NCI-H345 treated with DMSO at 0.1 percent for 48 hours (cell line): ENCODE results near the gene NR2C1.
"Not testable (repeated sequence)": the region's sequence is repeated elsewhere in the genome, so short reads cannot be mapped to it uniquely, and the experiment has no call there.

Experiments used
- DNase-seq: peaks from one replicate; lab custom pipeline; 2025; ENCODE audit not compliant: unreplicated experiment; lab: John Stamatoyannopoulos, UW

The NR2C1 gene

DNA sequence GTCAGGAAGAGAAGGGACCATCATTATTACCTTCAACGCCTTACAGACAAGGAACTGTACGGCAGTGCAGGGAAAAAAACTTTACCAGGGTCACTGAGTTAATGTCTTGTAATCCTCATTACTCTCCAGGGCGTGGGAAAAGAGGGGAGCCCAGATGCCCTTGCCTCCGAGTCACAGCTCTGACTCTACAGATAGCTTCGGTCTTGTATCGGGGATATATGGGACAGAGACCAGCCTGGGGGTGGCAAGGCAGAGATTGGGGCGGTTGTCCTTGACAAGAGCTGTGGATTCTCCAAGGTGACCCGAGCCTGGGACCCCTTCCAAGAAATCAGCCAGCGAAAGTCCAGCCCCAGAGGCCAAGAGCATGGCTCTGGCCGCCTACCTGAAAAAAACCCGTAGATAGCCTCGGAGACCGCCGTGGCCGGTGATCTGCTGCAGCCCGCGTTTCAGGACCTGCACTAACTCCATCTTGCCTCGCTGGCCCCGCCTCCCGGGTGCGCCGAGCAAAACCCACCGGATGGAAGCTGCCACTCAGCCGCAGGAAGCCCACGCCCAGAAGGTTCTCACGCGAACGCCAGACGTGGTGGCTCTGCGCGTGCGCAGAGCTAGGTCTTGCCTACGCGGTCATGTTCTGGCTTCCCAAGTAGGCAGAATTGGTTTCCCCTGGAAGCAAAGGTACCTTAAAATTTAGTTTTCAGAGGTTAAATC is 70.1 kb downstream of the NR2C1 start, which contains the start of gene NDUFA12:
Gene NDUFA12 (minus strand): TSS at position 485 of the 708 bp plus-strand sequence. CDS start 17 bp downstream, at position 468.
- peak; percentile 89 for DNase-seq

DNA sequence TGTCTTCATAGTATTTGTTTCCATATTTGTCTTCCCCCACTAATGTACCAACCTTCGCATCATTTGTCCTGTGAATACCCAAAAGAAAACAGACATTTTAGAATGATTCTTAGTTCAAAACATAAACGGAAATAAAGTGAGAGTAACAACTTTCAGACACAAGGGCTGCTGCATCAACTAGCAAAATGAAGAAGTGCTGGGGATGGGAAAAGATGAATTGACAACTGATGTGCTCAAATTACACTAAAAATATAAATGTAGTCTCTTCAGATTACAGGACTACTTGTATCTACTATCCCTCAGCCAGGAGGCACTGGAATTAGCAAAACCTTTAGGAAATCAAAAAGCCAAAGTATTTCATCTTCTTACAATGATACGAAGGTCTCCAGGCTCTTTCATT is 70.7 kb downstream of the NR2C1 start:
- no peak for DNase-seq

DNA sequence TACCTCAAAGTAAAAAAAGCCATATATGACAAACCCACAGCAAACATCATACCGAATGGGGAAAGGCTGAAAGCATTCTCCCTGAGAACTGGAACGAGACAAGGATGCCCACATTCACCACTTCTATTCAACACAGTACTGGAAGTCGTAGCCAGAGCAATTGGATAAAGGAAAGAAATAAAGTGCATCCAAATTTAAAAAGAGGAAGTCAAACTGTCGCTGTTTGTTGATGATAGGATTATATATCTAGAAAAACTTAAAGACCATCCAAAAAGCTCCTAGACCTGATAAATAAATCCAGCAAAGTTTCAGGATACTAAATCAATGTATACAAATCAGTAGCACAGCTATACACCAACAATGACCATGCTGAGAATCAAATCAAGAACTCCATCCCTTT is 75.1 kb downstream of the NR2C1 start:
- DNase-seq = no peak

DNA sequence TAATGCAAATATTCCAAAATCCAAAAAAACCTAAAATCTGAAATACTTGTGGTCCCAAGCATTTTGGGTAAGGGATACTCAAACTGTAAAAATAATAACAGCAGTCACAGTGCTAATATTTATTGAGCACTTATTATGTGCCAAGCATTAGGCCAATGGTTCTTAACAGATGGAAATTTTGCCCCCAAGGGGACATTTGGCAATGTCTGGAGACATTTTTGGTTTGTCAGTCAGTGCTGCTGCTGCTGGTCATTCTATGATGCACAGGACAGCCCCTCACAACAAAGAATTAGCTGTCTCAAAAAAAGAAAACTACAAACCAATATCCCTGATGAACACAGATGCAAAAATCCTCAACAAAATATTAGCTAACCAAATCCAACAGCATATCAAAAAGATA is 75.7 kb downstream of the NR2C1 start:
- no peak for DNase-seq

DNA sequence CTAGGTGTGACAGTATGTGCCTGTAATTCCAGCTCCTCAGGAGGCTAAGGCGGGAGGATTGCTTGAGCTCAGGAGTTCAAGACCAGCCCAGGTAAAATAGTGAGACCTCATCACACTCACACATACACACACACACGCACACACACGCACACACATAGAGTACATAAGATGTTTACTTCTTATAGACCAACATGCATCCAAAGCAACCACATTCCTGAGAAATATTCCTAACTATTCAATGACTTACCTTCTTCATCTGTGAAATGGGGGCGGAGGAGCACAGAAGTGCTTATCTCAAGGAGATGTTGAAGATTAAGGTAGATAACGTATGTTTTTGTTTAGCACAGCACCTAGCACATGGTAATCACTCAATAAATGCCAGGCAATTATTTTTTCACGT is 76.4 kb downstream of the NR2C1 start:
- no peak for DNase-seq

DNA sequence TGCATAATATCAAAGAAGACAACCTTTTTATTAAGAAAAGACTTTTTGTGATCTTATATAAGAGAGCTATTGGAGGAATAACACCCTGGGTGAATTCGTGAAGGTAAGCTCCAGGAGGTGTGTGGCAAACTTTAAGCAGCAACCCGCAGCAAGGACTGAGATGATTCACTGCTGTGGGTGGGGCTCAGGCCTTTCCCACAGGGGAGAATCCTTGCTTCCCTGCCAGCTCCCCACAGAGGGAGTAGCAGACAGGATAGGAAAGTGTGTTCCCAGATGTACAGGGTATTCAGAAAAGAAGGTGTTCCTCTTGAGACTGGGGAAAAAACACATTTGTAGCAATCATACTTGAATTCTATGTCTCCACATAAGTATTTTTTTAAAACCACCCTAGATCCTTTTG is 79.1 kb downstream of the NR2C1 start:
- DNase-seq = no peak

DNA sequence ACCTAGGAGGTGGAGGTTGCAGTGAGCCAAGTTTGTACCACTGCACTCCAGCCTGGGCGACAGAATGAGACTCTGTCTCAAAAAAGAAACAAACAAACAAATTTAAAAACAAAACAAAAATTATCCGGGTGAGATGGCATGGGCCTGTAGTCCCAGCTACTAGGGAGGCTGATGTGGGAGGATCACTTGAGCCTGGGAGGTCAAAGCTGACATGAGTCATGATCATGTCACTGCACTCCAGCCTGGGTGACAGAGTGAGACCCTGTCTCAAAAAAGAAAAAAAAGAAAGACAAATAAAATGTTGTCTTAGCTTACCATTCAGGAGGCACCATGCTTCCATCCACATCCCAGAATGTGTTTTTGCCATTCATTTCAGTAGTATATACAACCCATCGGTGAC is 79.6 kb downstream of the NR2C1 start:
- DNase-seq = not testable (repeated sequence)

DNA sequence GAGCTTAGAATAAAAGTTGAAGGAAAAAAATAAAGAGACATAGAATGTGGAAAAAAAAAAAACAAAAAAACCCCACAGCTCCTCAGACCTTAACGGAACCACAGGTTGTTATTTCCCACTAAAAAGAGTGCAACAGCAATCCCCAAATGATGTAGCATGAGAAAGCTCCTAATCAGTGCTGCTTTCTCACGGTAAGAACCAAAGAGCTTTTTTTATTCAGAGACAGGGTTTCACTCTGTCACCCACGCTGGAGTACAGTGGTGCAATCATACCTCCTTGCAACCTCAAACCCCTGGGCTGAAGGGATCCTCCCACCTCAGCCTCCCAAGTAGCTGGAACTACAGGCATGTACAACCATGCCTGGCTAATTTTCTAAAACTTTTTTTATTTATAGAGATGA is 83.2 kb downstream of the NR2C1 start:
- no peak for DNase-seq

DNA sequence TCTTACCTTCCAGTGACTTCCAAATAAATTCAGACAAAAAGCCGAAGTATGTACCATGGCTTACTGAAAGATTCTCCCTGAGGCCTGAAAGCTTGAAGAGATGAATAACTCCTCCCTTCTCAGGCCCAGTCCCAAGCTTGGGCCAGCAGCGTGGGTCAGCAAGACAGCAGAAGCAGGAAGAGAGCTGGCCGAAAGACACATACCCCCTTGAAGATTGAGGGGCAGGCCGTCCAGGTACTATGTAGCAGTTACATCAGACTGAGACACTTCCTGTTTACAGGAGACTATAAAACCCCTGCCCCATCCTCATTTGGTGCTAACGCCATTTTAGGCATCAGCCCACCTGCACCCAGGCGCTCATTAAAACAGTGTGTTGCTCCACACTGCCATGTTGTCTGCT is 84.9 kb downstream of the NR2C1 start:
- no peak for DNase-seq

DNA sequence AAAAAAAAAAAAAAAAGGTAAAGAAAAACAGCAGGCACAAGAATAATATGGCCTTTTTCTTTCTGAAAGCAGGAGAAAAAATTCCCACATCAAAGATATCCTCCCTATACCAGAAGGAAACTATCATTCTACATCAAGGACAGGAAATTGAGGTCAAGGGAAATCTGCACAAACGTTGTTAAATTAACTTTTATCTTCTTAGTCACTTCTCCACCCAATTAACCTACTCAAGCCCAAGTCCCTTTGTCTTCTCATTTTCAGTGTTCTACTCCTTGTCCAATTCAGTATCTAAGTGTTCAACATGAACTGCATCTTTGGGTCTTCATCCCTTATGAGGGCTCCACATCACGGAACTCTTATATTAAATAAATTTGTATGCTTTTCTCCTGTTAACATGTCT is 85.6 kb downstream of the NR2C1 start:
- DNase-seq = no peak

DNA sequence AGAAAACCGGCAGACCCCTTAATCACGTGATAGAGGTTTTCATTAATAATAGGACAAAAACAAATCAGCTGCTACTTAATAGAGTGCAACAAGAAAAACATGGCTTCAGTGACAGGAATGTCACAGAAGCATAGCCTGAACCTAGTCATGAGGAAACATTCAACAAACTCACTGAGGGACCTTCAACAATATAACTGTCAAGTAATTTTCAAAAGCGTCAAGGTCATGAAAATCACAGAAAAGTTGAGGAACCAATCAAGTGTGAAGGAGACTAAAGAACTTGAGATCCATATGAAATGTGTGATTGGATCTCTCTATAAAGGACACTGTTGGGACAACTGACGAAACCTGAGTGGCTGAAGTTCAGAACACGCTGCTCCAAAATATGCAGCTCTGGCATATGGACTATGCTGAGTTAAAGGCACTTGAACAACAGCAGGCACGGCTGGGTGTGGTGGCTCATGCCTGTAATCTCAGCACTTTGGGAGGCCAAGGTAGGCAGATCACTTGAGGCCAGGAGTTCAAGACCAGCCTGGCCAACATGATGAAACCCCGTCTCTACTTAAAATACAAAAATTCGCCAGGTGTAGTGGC is 86.2 kb downstream of the NR2C1 start:
- no peak for DNase-seq

DNA sequence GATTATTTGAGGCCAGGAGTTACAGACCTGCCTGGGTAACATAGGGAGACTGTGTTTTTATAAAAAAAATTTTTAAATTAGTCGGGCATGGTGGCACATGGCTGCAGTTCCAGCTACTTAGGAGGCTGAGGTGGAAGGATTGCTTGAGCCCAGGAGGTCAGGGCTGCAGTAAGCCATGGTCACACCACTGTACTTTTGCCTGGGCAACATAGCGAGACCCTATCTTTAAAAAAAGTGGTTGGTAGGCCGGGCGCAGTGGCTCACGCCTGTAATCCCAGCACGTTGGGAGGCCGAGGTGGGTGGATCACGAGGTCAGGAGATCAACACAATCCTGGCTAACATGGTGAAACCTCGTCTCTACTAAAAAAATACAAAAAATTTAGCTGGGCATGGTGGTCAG is 88.3 kb downstream of the NR2C1 start:
- not testable (repeated sequence) for DNase-seq

DNA sequence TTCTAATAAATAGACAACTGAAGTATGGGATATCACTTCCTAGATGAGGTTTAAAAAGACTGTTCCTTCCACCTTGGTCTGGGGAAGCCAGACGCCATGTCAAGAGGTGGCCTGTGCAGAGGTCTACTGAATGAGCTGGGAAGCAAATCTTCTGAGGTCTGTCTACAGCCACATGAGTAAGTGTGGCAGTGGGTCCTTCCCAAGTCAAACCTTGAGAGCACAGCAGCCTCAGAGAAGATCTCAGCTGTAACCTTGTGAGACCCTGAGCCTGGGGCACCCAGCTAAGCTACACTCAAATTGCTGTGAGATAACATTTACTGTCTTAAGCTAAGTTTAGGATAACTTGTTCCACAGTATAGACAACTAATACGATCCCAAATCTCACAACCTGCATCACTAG is 90.1 kb downstream of the NR2C1 start:
- DNase-seq = no peak

DNA sequence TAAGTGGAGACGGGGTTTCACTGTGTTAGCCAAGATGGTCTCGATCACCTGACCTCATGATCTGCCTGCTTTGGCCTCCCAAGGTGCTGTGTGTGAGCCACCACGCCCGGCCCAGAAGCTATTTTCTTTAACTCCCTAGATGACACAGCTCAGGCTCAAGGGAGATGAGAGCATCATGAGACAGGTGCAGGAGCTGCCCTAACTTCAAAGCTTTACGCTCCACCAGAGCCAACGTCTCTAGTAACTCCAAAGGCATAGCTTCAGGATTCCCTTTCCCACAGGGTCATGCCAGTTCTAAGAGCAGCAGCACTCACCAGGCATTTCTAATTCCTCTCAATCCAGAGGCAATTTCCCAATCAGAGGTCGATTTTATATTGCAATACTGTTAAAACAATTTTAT is 91.0 kb downstream of the NR2C1 start:
- DNase-seq = no peak

DNA sequence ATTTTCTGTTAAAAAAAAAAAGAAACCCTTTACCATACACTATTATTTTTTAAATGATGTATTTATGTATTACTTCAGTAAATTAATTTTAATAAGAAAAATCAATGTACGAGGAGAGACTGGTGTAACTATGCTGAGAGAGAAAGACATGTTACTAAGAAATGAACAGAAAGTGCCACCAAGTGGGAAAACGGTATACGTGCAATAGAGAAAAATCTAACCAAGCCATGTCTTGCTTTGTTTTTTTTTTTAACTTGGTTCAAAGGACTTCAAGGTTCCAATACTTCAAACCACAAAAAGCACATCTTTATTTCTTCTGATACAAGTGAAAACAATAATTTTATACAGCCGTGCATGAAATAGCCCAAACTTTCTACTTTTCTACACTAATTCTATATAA is 92.8 kb downstream of the NR2C1 start:
- no peak for DNase-seq

DNA sequence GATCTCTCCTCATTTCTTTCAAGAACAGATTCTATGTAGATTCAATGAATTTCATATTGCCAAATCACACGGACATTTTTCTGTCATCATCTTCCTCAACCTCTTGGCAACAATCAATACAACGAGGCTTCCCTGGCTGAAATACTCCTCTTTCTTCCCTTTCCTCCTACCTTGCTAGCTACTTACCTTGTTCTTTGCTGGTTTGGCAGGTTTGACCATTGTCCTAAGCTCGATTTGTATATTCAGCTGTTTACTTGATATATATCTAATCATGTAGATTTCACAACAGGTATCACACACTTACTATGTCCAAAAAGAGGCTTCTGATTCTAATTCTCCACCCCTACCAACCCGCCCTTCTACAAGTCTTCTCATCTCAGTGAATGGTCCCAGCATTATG is 93.5 kb downstream of the NR2C1 start:
- no peak for DNase-seq

DNA sequence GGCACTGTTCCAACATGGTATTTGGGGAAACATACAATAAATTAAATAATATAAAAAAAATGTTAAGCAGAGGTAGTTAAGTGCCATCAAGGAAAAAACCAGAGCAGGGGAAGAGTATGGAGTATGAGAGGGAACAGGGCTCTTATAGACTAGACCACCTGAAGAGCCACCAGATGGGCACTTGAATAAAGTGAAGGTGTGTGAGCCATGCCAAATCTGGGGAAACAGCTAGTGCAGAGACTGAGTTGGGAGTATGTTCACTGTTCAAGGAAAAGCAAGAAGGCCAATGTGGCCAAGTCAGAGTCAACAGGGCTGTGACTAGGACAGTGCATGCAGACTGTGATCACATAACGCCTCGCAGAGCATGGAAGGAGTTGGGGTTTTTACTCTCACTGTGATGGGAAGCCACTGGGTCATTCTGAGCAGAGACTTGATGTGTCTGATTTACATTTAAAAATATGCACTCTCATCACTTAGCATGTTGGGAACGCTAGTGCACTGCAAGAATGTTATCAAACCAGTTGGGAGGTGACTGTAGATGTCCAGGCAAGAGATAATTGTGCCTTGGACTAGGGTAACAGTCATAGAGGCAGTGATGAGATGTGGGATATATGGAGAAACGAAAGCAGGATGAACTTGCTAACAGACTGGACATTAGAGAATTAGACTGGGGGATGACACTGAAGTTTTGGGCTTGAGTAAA is 95.5 kb downstream of the NR2C1 start:
- no peak for DNase-seq

DNA sequence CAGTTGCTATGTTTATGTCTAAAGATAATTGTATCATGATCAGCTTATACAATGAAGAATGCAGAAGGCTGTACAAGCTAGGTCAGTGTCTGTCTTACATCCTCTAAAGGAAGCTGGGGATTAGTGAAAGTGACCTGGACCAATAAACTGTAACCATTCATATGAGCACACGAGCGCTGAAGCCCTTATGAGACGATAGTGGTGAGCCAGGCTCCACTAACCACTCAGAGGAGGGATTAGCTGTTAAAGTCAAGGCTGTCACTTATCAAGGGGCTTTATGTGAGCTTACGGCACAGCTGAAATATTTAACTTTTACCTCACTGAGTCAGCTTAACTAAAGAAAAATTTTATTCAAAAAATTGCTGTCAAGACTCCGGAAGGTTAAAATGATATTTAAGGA is 100.2 kb downstream of the NR2C1 start:
- DNase-seq = no peak

DNA sequence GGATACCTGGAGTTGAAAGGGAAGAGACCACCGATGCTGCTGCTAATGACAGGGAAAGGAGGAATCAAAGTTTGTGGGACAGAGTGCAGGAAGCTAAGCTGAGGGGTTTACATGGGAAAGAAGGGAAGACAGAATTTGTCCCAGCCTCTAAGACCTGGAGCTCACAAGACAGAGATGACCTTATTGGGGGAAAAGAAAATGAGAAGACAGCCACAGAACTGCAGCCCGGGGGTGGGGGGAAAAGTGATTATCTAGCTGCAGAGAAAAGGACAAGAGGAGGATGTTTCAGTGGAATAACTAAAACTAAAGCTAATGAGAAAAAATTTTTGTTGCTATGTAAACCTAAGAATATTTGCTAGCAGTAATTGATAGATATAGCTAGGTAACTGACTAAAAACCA is 100.6 kb downstream of the NR2C1 start:
- no peak for DNase-seq

DNA sequence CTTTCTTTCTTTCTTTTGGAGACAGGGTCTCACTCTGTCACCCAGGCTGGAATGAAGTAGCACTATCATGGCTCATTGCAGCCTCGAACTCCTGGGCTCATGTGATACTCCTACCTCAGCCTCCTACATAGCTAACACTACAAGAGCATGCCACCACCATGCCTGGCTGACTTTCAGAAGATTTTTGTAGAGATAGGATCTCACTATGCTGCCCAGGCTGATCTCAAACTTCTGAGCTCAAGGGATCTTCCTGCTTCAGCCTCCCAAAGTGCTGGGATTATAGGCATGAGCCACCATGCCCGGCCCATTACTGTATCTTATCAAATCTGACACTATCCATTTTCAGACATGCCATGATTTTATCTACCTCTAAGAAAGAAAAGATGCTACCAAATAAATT is 101.5 kb downstream of the NR2C1 start:
- no peak for DNase-seq

DNA sequence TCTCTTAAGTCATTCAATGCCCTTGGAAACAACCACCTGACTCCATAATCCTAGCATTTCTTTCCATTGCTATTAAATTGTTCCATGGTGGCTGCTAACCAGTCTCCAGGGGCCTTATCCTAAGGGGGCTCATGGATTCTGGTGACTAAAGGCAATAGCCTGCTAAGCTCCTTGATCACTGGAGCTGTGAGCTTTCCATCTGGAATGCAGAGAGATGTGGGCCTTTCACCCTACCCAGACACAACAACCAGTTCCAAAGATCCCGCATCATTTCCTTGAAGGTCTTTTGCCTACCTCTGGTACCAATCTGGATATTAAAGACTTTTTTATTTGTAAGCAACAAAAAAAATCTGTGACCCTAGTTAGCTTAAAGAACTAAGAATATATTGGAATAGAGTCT is 102.9 kb downstream of the NR2C1 start:
- DNase-seq = no peak
